ENCODE results near the gene DNASE1.
"Not testable (repeated sequence)": the region's sequence is repeated elsewhere in the genome, so short reads cannot be mapped to it uniquely, and the experiment has no call there.

DNASE1 gene

GRCh38 chr16:3654249-3654991 is at the start of gene DNASE1:
DNASE1 (plus strand) TSS chr16:3654691; CDS start chr16:3655374, 683 bp downstream.
- peak; percentile 8 for DNase-seq

- no peak for DNase-seq
Measured at GRCh38 chr16:3606441-3606840, 48.0 kb upstream of the DNASE1 start.

- DNase-seq, result no peak
Measured at GRCh38 chr16:3607161-3607560, 47.3 kb upstream of the DNASE1 start.

GRCh38 chr16:3607634-3608033 is 46.9 kb upstream of the DNASE1 start:
- no peak for DNase-seq

DNA sequence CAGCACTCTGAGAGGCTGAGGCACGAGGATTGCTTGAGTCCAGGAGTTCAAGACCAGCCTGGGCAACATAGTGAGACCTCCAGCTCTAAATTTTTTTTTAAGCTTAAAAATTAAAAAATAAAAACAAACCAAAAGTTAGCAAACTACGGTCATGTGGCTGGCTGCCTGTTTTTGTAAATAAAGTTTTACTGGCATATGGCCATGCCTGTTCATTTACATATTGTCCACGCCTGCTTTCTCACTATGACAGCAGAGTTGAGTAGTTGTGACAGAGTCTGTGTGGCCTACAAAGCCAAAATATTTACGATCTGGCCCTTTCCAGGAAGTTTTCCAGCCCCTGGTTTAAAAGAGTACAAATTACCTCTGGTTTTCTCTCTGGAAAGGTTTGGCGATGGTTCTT is 46.4 kb upstream of the DNASE1 start:
- no peak for DNase-seq

DNA sequence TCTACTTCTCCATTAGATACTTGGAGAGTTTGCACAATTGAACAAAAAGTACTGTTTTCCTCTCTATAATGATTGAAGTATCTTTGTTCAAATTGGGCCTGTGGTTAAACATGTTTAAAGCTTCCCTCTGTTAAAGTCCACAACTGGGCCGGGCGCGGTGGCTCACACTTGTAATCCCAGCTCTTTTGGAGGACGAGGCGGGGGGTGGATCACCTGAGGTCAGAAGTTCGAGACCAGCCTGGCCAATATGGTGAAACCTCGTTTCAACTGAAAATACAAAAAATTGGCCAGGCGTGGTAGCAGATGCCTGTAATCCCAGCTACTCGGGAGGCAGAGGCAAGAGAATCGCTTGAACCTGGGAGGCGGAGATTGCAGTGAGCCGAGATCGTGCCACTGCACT is 45.5 kb upstream of the DNASE1 start:
- not testable (repeated sequence) for DNase-seq

GRCh38 chr16:3609895-3610697 is 44.4 kb upstream of the DNASE1 start:
- no peak for DNase-seq

GRCh38 chr16:3610698-3611145 is 43.8 kb upstream of the DNASE1 start:
- DNase-seq, result no peak

DNA sequence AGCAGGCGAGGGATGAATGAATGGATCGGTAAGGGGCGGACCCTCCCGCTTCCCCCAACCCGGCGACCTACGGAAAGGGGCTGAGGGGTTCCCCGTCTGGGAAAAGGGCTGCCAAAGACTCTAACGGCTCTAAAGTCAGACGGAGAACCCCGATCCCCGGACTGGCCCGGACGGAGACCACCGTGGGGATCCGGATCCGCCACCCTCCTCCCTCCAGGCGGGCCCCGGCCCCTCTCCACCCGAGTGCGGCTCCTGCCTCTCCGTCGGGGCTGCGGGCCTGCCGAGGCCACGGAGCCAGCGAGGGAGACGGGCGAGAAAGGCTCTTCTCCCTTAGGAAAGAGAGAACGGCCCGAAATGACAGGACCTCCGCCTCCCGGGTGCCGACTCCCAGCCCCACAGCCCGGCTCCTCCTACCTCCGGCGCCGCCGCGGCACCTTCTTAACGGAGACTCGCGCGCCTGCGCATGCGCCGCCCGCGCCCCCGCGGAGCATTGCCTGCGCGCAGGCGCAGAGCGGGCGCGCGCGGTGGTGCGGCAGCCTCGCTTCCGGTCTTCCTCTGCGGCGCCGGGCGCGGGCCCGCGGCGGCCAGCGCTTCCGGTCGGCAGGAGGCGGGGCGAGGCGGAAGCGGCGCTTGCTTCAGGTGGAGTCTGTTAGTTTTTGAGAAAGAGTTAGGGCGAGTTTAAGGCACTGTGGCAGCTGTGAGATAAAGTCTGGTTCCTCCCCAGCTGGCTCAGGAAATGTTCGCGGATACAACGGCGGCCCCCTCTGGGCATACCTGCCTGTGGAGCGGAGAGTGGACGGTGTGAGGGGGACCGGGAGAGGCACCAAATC is 43.1 kb upstream of the DNASE1 start, which contains the start of gene SLX4:
Gene SLX4, minus strand, starts transcription at position 461 of the 830 bp plus-strand sequence. CDS start 2,642 bp downstream, outside the sequence.
- peak; percentile 89 for DNase-seq

DNA sequence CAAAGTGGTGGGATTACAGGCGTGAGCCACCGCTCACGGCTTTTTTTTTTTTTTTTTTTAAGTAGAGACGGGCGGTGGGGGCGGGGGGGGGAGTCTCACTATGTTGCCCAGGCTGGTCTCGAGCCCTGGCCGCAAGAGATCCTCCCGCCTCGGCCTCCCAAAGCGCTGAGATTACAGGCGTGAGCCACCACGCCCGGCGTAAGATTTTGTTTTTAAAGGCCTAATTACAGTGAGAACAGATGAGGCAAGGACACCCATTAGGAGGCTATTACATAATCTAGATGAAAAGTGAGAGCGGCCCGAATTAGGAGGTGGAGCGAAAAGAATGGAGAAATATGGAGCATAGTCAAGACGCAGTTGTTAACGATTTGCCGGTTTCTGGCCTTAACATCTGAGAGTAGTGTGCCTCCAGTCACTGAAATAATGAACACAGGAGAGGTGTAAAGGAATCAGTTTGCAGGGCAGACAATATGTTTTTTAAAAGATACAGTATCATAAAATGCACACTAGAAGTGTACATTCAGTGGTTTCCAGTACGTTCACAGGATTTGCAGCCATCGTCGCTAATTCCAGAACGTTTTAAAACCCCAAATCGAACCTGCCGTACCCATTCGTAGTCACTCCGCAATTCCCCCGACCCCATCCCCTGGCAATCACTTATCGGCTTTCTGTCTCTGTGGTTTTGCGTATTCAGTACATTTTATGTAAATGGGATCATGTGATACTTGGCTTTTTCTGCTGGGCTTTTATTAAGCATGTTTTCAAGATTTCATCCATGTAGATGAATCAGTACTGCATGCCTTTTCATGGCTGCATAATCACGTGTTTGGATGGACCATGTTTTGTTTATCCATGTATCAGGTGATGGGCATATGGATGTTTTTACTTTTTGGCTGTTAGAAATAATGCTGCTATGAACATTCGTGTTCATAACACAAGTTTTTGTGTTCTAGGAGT is 41.7 kb upstream of the DNASE1 start:
- DNase-seq, result no peak

DNA sequence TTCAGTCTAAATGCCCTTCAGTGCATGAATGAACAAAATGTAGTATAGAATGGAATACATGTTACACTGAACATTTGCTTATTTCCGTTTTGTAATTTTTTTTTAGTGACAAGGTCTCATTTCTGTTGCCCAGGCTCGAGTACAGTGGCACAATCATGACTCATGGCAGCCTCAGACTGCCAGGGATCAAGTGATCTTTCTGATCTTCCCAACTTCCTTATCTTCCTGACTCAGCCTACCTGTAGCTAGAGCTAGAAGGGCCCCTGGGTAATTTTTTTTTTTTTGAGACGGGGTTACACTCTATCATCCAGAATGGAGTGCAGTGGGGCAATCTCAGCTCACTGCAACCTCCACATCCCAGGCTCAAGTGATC is 35.7 kb upstream of the DNASE1 start:
- DNase-seq, result no peak

- DNase-seq, result no peak
Measured at GRCh38 chr16:3623642-3624041, 30.8 kb upstream of the DNASE1 start.

GRCh38 chr16:3625331-3625730 is 29.2 kb upstream of the DNASE1 start:
- DNase-seq, result no peak

GRCh38 chr16:3625911-3626732 is 28.4 kb upstream of the DNASE1 start:
- no peak for DNase-seq

DNA sequence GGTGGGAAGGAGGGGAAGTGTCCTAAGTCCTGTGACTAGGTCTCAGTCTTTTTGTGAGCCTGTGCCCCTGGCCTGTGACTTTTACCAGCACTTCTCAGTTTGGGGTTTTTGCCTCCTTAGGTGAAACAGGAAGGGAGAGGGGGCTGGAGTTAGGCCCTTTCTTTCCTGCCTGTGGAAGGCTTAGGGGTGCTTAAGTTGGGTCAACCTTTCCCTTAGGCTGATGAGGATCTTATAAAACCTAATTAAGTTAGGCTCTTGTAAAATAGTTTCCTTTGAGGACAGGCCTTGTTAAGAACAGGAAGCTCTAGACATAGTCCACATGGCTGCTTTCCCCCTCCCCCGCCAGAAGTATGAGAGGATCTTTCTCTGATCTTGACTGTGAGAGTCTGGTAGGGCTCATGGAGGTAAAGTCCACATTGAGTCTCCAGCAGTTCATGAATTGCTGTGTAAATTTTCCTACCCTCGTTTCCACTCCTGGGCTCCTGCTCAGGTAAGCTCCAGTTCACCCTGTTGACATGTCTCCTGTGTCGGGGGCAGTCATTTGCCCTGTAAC is 17.0 kb upstream of the DNASE1 start:
- no peak for DNase-seq

- no peak for DNase-seq
Measured at GRCh38 chr16:3638916-3639644, 15.4 kb upstream of the DNASE1 start.

- DNase-seq, result no peak
Measured at GRCh38 chr16:3640207-3640606, 14.3 kb upstream of the DNASE1 start.

DNA sequence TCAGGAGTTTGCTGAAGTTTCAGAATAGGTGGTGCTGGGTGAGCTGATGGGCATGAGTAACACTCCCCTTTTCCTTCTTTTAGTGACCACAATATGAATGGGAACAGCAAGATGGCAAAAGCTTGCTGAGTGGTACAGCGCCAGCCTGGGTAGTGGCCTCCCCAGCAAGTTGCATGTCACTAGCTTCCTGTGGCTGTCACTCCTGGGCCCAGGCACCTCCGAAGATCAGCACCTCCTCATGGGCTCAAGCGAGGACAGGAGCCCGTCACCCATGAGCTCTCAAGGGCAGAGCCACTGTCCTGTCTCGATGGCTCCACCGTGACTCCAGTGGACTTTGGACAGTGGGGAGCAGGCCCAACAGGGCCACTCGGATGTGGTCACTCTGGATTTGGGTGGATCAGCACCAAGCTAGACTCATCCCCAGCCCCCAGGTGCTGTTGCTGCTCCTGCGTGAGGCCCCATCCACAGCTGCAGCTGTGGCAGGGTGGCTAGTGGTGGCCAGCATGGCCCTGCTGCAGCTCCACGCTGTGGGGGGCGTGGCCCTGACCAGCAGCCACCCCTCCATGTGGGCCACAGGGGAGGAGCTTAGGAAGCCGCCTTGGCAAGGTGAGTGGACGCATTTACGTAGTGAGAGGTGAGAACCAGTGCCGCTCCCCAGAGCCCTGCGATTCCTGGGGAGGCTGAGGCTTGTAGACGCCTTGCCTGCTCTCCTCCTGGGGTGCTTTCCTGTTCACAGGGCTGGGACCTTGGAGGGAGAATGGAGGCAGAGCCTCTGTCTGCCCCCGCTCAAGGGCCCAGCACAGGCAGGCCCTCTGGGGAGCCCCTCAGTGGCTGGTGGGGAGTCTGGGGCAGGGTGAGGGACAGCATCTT is 13.6 kb upstream of the DNASE1 start:
- no peak for DNase-seq

GRCh38 chr16:3641801-3642396 is 12.6 kb upstream of the DNASE1 start:
- DNase-seq, result no peak
